Right atrium auricular region (tissue), 2 donors: ENCODE measurements around the gene SH2D6. TPM values are rescaled to one million over a fixed set of nuclear protein-coding genes. Genes with fewer than 3 reads are reported as not detected.

Source experiments
- DNase-seq: peaks from one replicate; pipeline ENCODE4 v3.0.0-alpha.2; 2019; ENCODE audit warnings: low spot score
- H3K27ac ChIP-seq, 2 donors: fragments of 200-600 bp; sonication (generic); 1 replicate in 1 of 2; 2 replicates in 1 of 2; pipeline ENCODE4 v1.5.1; 2016 to 2019
- H3K27me3 ChIP-seq, 2 donors: fragments of 200-600 bp; sonication (generic); one replicate each; pipeline versions ENCODE4 v1.5.1 to v1.6.0; 2017 to 2019
- H3K36me3 ChIP-seq: fragments of 200-600 bp; sonication (generic); one replicate; pipeline ENCODE4 v1.5.1; 2016
- H3K4me1 ChIP-seq, 2 donors: fragments of 200-600 bp; sonication (generic); one replicate each; pipeline versions ENCODE4 v1.5.1 to v1.6.0; 2017 to 2019
- H3K4me3 ChIP-seq, 2 donors: fragments of 200-600 bp; sonication (generic); 1 replicate in 1 of 2; 2 replicates in 1 of 2; pipeline ENCODE4 v1.5.1; 2017 to 2019; ENCODE audit warnings: mild to moderate bottlenecking in 1 of 2, moderate library complexity in 1 of 2
- H3K9me3 ChIP-seq, 2 donors: fragments of 200-600 bp; sonication (generic); one replicate each; pipeline ENCODE4 v1.5.1; 2019
- CTCF ChIP-seq, 2 donors: fragments of 200-600 bp; sonication (generic); IDR thresholded peaks; one replicate each; pipeline ENCODE4 v1.5.1; 2019; ENCODE audit warnings: antibody characterized with exemption in 2 of 2
- total RNA-seq, 2 donors: library from RNA; depleted of rRNA; stranded (reverse); fragments of >200 nt; gene quantifications; one replicate each; pipeline ENCODE4 v1.1.0, GENCODE V29; 2016

Gene SH2D6
- total RNA-seq, 2 donors from 2014 or later: not detected

DNA sequence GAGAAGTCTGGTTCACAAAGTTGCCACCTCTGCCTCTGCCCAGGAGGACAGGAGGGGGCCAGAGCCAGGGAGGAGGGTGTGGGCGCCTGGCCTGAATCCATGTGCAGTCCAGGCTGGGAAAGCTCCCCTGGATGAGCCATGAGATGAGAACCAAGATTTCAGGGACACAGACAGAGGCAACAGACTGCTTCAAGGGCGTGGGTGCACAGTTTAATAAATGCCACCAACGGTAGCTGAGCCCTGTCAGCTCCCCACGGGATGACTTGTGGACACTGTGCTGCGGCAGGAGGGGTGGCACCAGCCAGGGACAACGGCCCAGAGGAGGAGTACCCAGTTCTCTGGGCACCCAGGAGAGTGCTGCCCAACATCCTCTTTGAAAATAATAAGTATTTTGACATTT is 23.5 kb upstream of the SH2D6 start:
- H3K4me1 ChIP-seq: no peaks in the 10 kb centered on the region
- no peak overlapping the region for H3K27ac ChIP-seq
- H3K9me3 ChIP-seq: no peaks in the 10 kb centered on the region
- H3K27me3 ChIP-seq: no peaks in the 10 kb centered on the region
- no peak for DNase-seq
- no peak overlapping the region for H3K4me3 ChIP-seq
- peaks cover 7% of the 10 kb centered on the region for H3K36me3 ChIP-seq
- no peak for TF ChIP-seq CTCF (IDR thresholded peaks at IDR 0.05)

DNA sequence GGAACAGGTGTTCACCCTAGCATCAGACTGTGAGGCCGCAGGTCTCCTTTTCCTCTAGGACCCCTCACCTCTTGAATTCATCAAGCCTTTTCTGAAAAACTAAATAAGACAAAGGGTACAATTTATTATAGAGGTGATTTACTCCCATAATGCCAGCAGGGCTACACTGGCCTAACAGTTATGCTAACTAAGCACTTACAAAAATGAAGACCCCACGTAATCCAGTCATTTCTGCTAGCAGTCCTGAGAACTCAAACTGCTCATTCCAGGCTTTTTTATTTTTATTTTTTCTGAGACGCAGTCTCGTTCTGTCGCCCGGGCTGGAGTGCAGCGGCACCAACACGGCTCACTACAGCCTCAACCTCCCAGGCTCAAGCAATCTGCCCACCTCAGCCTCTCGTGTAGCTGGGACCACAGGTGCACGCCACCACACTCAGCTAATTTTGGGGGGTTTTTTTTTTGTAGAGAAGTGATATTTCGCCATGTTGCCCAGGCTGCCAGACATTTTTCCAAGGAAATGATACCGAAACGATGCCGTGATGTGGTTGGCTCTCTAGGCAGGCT is 22.5 kb upstream of the SH2D6 start:
- Histone ChIP-seq H3K4me1 (no peaks in the 10 kb centered on the region), H3K36me3 (peaks cover 4% of the 10 kb centered on the region), H3K9me3 (no peaks in the 10 kb centered on the region), H3K27ac (no peak overlapping the region), H3K27me3 (no peaks in the 10 kb centered on the region), H3K4me3 (no peak overlapping the region)
- TF ChIP-seq CTCF (IDR thresholded peaks at IDR 0.05): no peak
- DNase-seq: no peak

GRCh38 chr2:85396531-85397470 is 21.7 kb upstream of the SH2D6 start:
- Histone ChIP-seq H3K36me3 (no peaks in the 10 kb centered on the region), H3K4me3 (no peak overlapping the region), H3K4me1 (no peaks in the 10 kb centered on the region)

DNA sequence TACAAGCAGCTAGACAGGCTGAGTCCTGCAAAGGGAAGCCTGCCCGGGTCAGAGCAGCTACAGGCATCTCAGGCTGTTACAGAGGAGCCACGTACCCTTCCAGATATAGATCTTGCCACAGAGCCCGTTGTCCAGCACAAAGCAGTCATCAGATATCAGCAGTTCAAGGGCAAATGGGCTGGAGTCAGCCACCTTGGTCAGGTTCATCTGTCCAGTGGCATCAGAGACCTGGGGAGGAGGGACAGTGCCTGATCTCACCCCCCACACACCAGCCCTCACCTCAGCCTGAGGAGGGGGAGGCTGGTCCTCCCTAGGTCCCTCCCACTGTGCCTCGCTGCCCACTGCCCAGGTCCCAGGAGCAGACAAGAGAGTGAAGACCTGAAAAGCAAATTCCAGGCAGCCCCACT is 20.6 kb upstream of the SH2D6 start:
- Histone ChIP-seq H3K27me3 (no peaks in the 10 kb centered on the region), H3K27ac (no peak overlapping the region), H3K4me1 (no peaks in the 10 kb centered on the region), H3K9me3 (no peaks in the 10 kb centered on the region), H3K36me3 (no peaks in the 10 kb centered on the region), H3K4me3 (no peak overlapping the region)
- TF ChIP-seq CTCF (IDR thresholded peaks at IDR 0.05): no peak
- no peak for DNase-seq

More at GRCh38 chr2:85396531-85397470, 21.7 kb upstream of the SH2D6 start:
- DNase-seq: no peak
- H3K27ac ChIP-seq: no peak overlapping the region
- no peaks in the 10 kb centered on the region for H3K27me3 ChIP-seq
- no peak for TF ChIP-seq CTCF (IDR thresholded peaks at IDR 0.05)
- no peaks in the 10 kb centered on the region for H3K9me3 ChIP-seq

- Histone ChIP-seq H3K4me1 (no peaks in the 10 kb centered on the region), H3K9me3 (peaks cover 0 to 4% of the 10 kb centered on the region in 2 donors), H3K27me3 (no peaks in the 10 kb centered on the region), H3K36me3 (no peaks in the 10 kb centered on the region), H3K27ac (no peak overlapping the region), H3K4me3 (no peak overlapping the region)
- TF ChIP-seq CTCF (IDR thresholded peaks at IDR 0.05): no peak
- no peak for DNase-seq
Measured at GRCh38 chr2:85398426-85399182, 19.9 kb upstream of the SH2D6 start.
